RPMI7951 (cell line): ENCODE measurements around the gene EPS8. TPM values are rescaled to one million over a fixed set of nuclear protein-coding genes. Genes with fewer than 3 reads are reported as not detected.

ENCODE experiments used
- DNase-seq: peaks from one replicate; pipeline ENCODE4 v3.0.0-alpha.2; 2012; ENCODE audit warnings: low read depth
- total RNA-seq: library from RNA; depleted of rRNA; stranded (reverse); fragments of >200 nt; shearing (Covaris generic); gene quantifications from 2 replicates; pipeline ENCODE4 v1.2.3, GENCODE V29; 2014

Gene EPS8
- total RNA-seq, 1 experiment from 2014 or later, result 38.4 TPM

GRCh38 chr12:15719230-15719629 is 70.0 kb downstream of the EPS8 start:
- DNase-seq, result no peak

- DNase-seq, result no peak
Measured at GRCh38 chr12:15717940-15718567, 71.1 kb downstream of the EPS8 start.

- DNase-seq, result no peak
Measured at GRCh38 chr12:15716581-15716980, 72.6 kb downstream of the EPS8 start.

- DNase-seq, result no peak
Measured at GRCh38 chr12:15714256-15714655, 74.9 kb downstream of the EPS8 start.

GRCh38 chr12:15712823-15713660 is 76.1 kb downstream of the EPS8 start:
- DNase-seq, result no peak

- no peak for DNase-seq
Measured at GRCh38 chr12:15712160-15712559, 77.0 kb downstream of the EPS8 start.

- no peak for DNase-seq
Measured at GRCh38 chr12:15710860-15711510, 78.2 kb downstream of the EPS8 start.

GRCh38 chr12:15709551-15709950 is 79.6 kb downstream of the EPS8 start:
- DNase-seq, result no peak

GRCh38 chr12:15708396-15709076 is 80.7 kb downstream of the EPS8 start:
- DNase-seq, result no peak

GRCh38 chr12:15707516-15708199 is 81.5 kb downstream of the EPS8 start:
- DNase-seq, result no peak

GRCh38 chr12:15706010-15706676 is 83.0 kb downstream of the EPS8 start:
- DNase-seq, result no peak

GRCh38 chr12:15705606-15706005 is 83.6 kb downstream of the EPS8 start:
- DNase-seq, result no peak

GRCh38 chr12:15702276-15702675 is 86.9 kb downstream of the EPS8 start:
- no peak for DNase-seq

- DNase-seq, result no peak
Measured at GRCh38 chr12:15701631-15702156, 87.5 kb downstream of the EPS8 start.

GRCh38 chr12:15701206-15701605 is 88.0 kb downstream of the EPS8 start:
- peak; percentile 54 for DNase-seq

- DNase-seq, result peak; percentile 91
Measured at GRCh38 chr12:15700595-15700994, 88.6 kb downstream of the EPS8 start.

- DNase-seq, result no peak
Measured at GRCh38 chr12:15699886-15700285, 89.3 kb downstream of the EPS8 start.

- no peak for DNase-seq
Measured at GRCh38 chr12:15698377-15698871, 90.8 kb downstream of the EPS8 start.

GRCh38 chr12:15697201-15697600 is 92.0 kb downstream of the EPS8 start:
- DNase-seq, result no peak

GRCh38 chr12:15693228-15693911 is 95.8 kb downstream of the EPS8 start:
- peak; percentile 53 for DNase-seq
